Measurements from ENCODE around the gene USP36. TPM values are rescaled to one million over a fixed set of nuclear protein-coding genes. Genes with fewer than 3 reads are reported as not detected.

USP36 gene
- total RNA-seq, 4 donors from 2014 or later, result 28.5 to 96.5 (median 63.5) TPM

GRCh38 chr17:78820841-78821240, 19.8 kb downstream of the USP36 start:
- WGBS, 2 donors (ENCODE audit: low coverage in 1 of 2), result 95% methylated on average over 13 of the region's 13 CpGs; no CpG with 5 or more reads in 1 of the 2 donors
- TF ChIP-seq EP300 (IDR thresholded peaks at IDR 0.05; ENCODE audit: low read depth), result no peak
- TF ChIP-seq POLR2A (IDR thresholded peaks at IDR 0.05), result no peak
- TF ChIP-seq CTCF (IDR thresholded peaks at IDR 0.05), result no peak
- TF ChIP-seq POLR2AphosphoS5 (IDR thresholded peaks at IDR 0.05), result no peak
- Histone ChIP-seq H3K4me3 (no peak overlapping the region), H3K36me3 (peaks cover 0 to 65% (median 28%) of the 10 kb centered on the region in 4 donors), H3K27me3 (no peaks in the 10 kb centered on the region), H3K4me1 (peaks cover 0 to 3% (median 0%) of the 10 kb centered on the region in 4 donors), H3K27ac (no peak overlapping the region), H3K9me3 (no peaks in the 10 kb centered on the region)
- intact Hi-C loops (cut with DNase I; ENCODE audit: low total_unique reads) (no loop called here), in situ Hi-C loops (cut with MboI; ENCODE audit: low pct_ligation_motif_present in 1 of 4, low pct_unique_long_range_greater_than_20kb in 1 of 4, low sequenced_read_pairs in 3 of 4) (loop anchor here in 1 of 4 donors (25.0 kb wide), 1 partner anchor 334 kb away; no protein-coding TSS in a partner anchor)
- DNase-seq, result no peak

GRCh38 chr17:78819806-78820792, 20.5 kb downstream of the USP36 start:
- in situ Hi-C loops (cut with MboI; ENCODE audit: low pct_ligation_motif_present in 1 of 4, low pct_unique_long_range_greater_than_20kb in 1 of 4, low sequenced_read_pairs in 3 of 4) (loop anchor here in 1 of 4 donors (25.0 kb wide), 1 partner anchor 333 kb away; no protein-coding TSS in a partner anchor), intact Hi-C loops (cut with DNase I; ENCODE audit: low total_unique reads) (no loop called here)
- no peak for TF ChIP-seq POLR2AphosphoS5 (IDR thresholded peaks at IDR 0.05)
- no peak for TF ChIP-seq CTCF (IDR thresholded peaks at IDR 0.05)
- TF ChIP-seq POLR2A (IDR thresholded peaks at IDR 0.05), result no peak
- TF ChIP-seq EP300 (IDR thresholded peaks at IDR 0.05; ENCODE audit: low read depth), result no peak
- Histone ChIP-seq H3K27me3 (no peaks in the 10 kb centered on the region), H3K36me3 (peaks cover 0 to 59% (median 29%) of the 10 kb centered on the region in 4 donors), H3K9me3 (no peaks in the 10 kb centered on the region), H3K4me3 (no peak overlapping the region), H3K27ac (peak overlapping the region in 3 of 4 donors; percentile 11 to 63 (median 62)), H3K4me1 (peaks cover 0 to 3% (median 0%) of the 10 kb centered on the region in 4 donors)
- WGBS, 2 donors (ENCODE audit: low coverage in 1 of 2), result 91 to 94% methylated on average over 6 to 18 of the region's 18 CpGs
- no peak for DNase-seq

GRCh38 chr17:78819402-78819801, 21.2 kb downstream of the USP36 start:
- Histone ChIP-seq H3K27me3 (no peaks in the 10 kb centered on the region), H3K27ac (peak overlapping the region; percentile 11 to 63 (median 42)), H3K4me1 (peaks cover 0 to 3% (median 0%) of the 10 kb centered on the region in 4 donors), H3K36me3 (peaks cover 0 to 59% (median 29%) of the 10 kb centered on the region in 4 donors), H3K4me3 (no peak overlapping the region), H3K9me3 (no peaks in the 10 kb centered on the region)
- DNase-seq, result no peak
- intact Hi-C loops (cut with DNase I; ENCODE audit: low total_unique reads) (no loop called here), in situ Hi-C loops (cut with MboI; ENCODE audit: low pct_ligation_motif_present in 1 of 4, low pct_unique_long_range_greater_than_20kb in 1 of 4, low sequenced_read_pairs in 3 of 4) (loop anchor here in 1 of 4 donors (25.0 kb wide), 1 partner anchor 332 kb away; no protein-coding TSS in a partner anchor)
- 62 to 80% methylated on average over 2 to 8 of the region's 8 CpGs for WGBS, 2 donors (ENCODE audit: low coverage in 1 of 2)
- TF ChIP-seq EP300 (IDR thresholded peaks at IDR 0.05; ENCODE audit: low read depth) (no peak), POLR2A (IDR thresholded peaks at IDR 0.05) (no peak), CTCF (IDR thresholded peaks at IDR 0.05) (no peak), POLR2AphosphoS5 (IDR thresholded peaks at IDR 0.05) (no peak)

GRCh38 chr17:78818932-78819331, 21.7 kb downstream of the USP36 start:
- H3K27me3 ChIP-seq, result no peaks in the 10 kb centered on the region
- TF ChIP-seq POLR2AphosphoS5 (IDR thresholded peaks at IDR 0.05), result peak in 2 of 3 donors; percentile 12 to 34
- TF ChIP-seq EP300 (IDR thresholded peaks at IDR 0.05; ENCODE audit: low read depth), result no peak
- H3K9me3 ChIP-seq, result no peaks in the 10 kb centered on the region
- in situ Hi-C loops (cut with MboI; ENCODE audit: low pct_ligation_motif_present in 1 of 4, low pct_unique_long_range_greater_than_20kb in 1 of 4, low sequenced_read_pairs in 3 of 4), result loop anchor here in 1 of 4 donors (25.0 kb wide), 1 partner anchor 332 kb away; no protein-coding TSS in a partner anchor
- DNase-seq, result peak; percentile 32
- peaks cover 0 to 64% (median 31%) of the 10 kb centered on the region in 4 donors for H3K36me3 ChIP-seq
- no peak overlapping the region for H3K4me3 ChIP-seq
- WGBS, 2 donors (ENCODE audit: low coverage in 1 of 2), result 45 to 57% methylated on average over 4 to 6 of the region's 6 CpGs
- peaks cover 0 to 3% (median 0%) of the 10 kb centered on the region in 4 donors for H3K4me1 ChIP-seq
- intact Hi-C loops (cut with DNase I; ENCODE audit: low total_unique reads), result no loop called here
- H3K27ac ChIP-seq, result peak overlapping the region; percentile 11 to 63 (median 43)
